ENCODE results near the gene PTPRU. TPM values are rescaled to one million over a fixed set of nuclear protein-coding genes. Genes with fewer than 3 reads are reported as not detected.

The PTPRU gene
- total RNA-seq, 1 experiment from 2014 or later: 25.7 TPM

DNA sequence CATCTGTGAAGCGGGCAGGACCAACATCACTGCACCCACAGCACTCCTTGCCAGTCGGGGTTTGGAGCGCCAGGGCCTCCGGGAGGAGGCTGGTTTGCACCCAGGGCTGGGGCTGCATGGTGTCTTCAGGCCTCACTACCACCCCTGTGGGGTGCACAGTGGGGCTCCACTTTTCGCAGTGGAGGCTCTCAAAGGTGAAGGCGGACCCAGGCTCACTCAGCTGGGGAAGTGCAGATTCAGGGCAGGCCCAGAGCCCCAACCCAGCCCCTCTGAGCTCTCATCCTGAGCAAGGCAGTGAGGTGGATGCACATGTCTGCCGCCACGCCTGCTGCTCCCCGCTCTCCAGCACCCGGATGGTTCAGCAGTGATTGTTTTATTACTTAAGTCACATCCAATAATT lies 125.8 kb downstream of the PTPRU start:
- ChIA-PET CTCF (no interaction called here), POLR2A (ENCODE audit: unreplicated experiment) (no interaction called here)
- no peaks in the 10 kb centered on the region for H4K20me1 ChIP-seq (ENCODE audit: low read length)
- DNase-seq (no peak), ATAC-seq (no peak)
- no peaks in the 10 kb centered on the region for H3K79me2 ChIP-seq (ENCODE audit: low read length)
- intact Hi-C loops (cut with micrococcal nuclease): no loop called here
- H3K4me2 ChIP-seq (ENCODE audit: low read length): no peak overlapping the region
- no TSS peak for BruUV-seq (replicated peaks)
- H3K27ac ChIP-seq (ENCODE audit: low read length): no peak overlapping the region
- H3K4me3 ChIP-seq (ENCODE audit: low read length): no peak overlapping the region
- H3K36me3 ChIP-seq (ENCODE audit: low read depth, low read length): no peaks in the 10 kb centered on the region
- TF ChIP-seq, protein P1, sequence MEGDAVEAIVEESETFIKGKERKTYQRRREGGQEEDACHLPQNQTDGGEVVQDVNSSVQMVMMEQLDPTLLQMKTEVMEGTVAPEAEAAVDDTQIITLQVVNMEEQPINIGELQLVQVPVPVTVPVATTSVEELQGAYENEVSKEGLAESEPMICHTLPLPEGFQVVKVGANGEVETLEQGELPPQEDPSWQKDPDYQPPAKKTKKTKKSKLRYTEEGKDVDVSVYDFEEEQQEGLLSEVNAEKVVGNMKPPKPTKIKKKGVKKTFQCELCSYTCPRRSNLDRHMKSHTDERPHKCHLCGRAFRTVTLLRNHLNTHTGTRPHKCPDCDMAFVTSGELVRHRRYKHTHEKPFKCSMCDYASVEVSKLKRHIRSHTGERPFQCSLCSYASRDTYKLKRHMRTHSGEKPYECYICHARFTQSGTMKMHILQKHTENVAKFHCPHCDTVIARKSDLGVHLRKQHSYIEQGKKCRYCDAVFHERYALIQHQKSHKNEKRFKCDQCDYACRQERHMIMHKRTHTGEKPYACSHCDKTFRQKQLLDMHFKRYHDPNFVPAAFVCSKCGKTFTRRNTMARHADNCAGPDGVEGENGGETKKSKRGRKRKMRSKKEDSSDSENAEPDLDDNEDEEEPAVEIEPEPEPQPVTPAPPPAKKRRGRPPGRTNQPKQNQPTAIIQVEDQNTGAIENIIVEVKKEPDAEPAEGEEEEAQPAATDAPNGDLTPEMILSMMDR (conservative IDR thresholded peaks at IDR 0.05; ENCODE audit: low read depth, low read length): no peak
- TF ChIP-seq EZH2 (IDR thresholded peaks at IDR 0.05; ENCODE audit: low read length, unreplicated experiment): no peak
- TF ChIP-seq EZH2phosphoT487 (IDR thresholded peaks at IDR 0.05; ENCODE audit: borderline replicate concordance, low read length): no peak
- no peaks in the 10 kb centered on the region for H3K4me1 ChIP-seq (ENCODE audit: insufficient read depth, low read length)
- no peaks in the 10 kb centered on the region for H3K9me2 ChIP-seq (replicated peaks; ENCODE audit: low read length)
- no peaks in the 10 kb centered on the region for H3F3A ChIP-seq (ENCODE audit: low read length, unreplicated experiment)
- no peaks in the 10 kb centered on the region for H3K9me3 ChIP-seq (ENCODE audit: low read length)
- H3K27me3 ChIP-seq (ENCODE audit: low read length): peaks cover 40% of the 10 kb centered on the region
- no peak overlapping the region for H2AFZ ChIP-seq (ENCODE audit: low read length)
- no peak overlapping the region for H3K9ac ChIP-seq (ENCODE audit: low read length)

GRCh38 chr1:29362764-29363163 lies 126.4 kb downstream of the PTPRU start:
- no peak for TF ChIP-seq EZH2phosphoT487 (IDR thresholded peaks at IDR 0.05; ENCODE audit: borderline replicate concordance, low read length)
- TF ChIP-seq, protein P1 (conservative IDR thresholded peaks at IDR 0.05; ENCODE audit: low read depth, low read length): no peak
- no peak for TF ChIP-seq EZH2 (IDR thresholded peaks at IDR 0.05; ENCODE audit: low read length, unreplicated experiment)
- ChIA-PET CTCF (no interaction called here), POLR2A (ENCODE audit: unreplicated experiment) (no interaction called here)
- H3F3A ChIP-seq (ENCODE audit: low read length, unreplicated experiment): no peaks in the 10 kb centered on the region
- H3K9ac ChIP-seq (ENCODE audit: low read length): no peak overlapping the region
- no peaks in the 10 kb centered on the region for H3K79me2 ChIP-seq (ENCODE audit: low read length)
- no peaks in the 10 kb centered on the region for H3K9me3 ChIP-seq (ENCODE audit: low read length)
- intact Hi-C loops (cut with micrococcal nuclease): no loop called here
- H3K36me3 ChIP-seq (ENCODE audit: low read depth, low read length): no peaks in the 10 kb centered on the region
- peaks cover 40% of the 10 kb centered on the region for H3K27me3 ChIP-seq (ENCODE audit: low read length)
- BruUV-seq (replicated peaks): no TSS peak
- no peak overlapping the region for H3K4me3 ChIP-seq (ENCODE audit: low read length)
- ATAC-seq (no peak), DNase-seq (no peak)
- H3K27ac ChIP-seq (ENCODE audit: low read length): no peak overlapping the region
- no peak overlapping the region for H3K4me2 ChIP-seq (ENCODE audit: low read length)
- no peaks in the 10 kb centered on the region for H3K4me1 ChIP-seq (ENCODE audit: insufficient read depth, low read length)
- H3K9me2 ChIP-seq (replicated peaks; ENCODE audit: low read length): no peaks in the 10 kb centered on the region
- H2AFZ ChIP-seq (ENCODE audit: low read length): no peak overlapping the region
- H4K20me1 ChIP-seq (ENCODE audit: low read length): no peaks in the 10 kb centered on the region

DNA sequence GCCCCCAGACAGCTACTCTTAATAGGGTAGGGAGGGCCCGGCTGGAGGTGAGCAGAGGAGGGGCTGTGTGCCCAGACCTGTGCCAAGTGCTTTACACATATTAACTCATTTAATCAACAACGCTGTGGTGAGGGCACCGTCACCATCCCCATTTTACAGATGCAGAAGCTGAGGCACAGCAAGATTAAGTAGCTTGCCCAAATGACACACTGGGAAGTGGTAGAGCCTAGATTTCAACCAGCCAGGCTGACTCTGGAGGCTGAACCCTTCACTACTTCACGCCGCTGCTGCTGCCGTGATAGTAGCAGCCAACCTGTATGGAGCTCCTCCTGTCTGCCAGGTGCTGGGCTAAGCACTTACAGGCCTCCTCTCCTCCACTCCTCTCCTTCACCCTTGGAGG lies 127.2 kb downstream of the PTPRU start:
- Histone ChIP-seq H3K4me3 (ENCODE audit: low read length) (no peak overlapping the region), H3K4me2 (ENCODE audit: low read length) (no peak overlapping the region), H3K9ac (ENCODE audit: low read length) (no peak overlapping the region), H3K9me2 (replicated peaks; ENCODE audit: low read length) (no peaks in the 10 kb centered on the region), H3K4me1 (ENCODE audit: insufficient read depth, low read length) (no peaks in the 10 kb centered on the region), H3K27ac (ENCODE audit: low read length) (no peak overlapping the region), H3F3A (ENCODE audit: low read length, unreplicated experiment) (no peaks in the 10 kb centered on the region), H2AFZ (ENCODE audit: low read length) (no peak overlapping the region), H3K79me2 (ENCODE audit: low read length) (no peaks in the 10 kb centered on the region), H3K9me3 (ENCODE audit: low read length) (no peaks in the 10 kb centered on the region), H3K27me3 (ENCODE audit: low read length) (peaks cover 42% of the 10 kb centered on the region), H3K36me3 (ENCODE audit: low read depth, low read length) (no peaks in the 10 kb centered on the region), H4K20me1 (ENCODE audit: low read length) (no peaks in the 10 kb centered on the region)
- TF ChIP-seq, protein P1 (conservative IDR thresholded peaks at IDR 0.05; ENCODE audit: low read depth, low read length): no peak
- TF ChIP-seq EZH2 (IDR thresholded peaks at IDR 0.05; ENCODE audit: low read length, unreplicated experiment) (no peak), EZH2phosphoT487 (IDR thresholded peaks at IDR 0.05; ENCODE audit: borderline replicate concordance, low read length) (no peak)
- no peak for ATAC-seq
- no TSS peak for BruUV-seq (replicated peaks)
- intact Hi-C loops (cut with micrococcal nuclease): no loop called here
- POLR2A ChIA-PET (ENCODE audit: unreplicated experiment): no interaction called here
- CTCF ChIA-PET: no interaction called here
- no peak for DNase-seq
